ENCODE measurements around the gene CAPN2. TPM values are rescaled to one million over a fixed set of nuclear protein-coding genes. Genes with fewer than 3 reads are reported as not detected.
"Not testable (repeated sequence)": the region's sequence is repeated elsewhere in the genome, so short reads cannot be mapped to it uniquely, and the experiment has no call there.

The CAPN2 gene
- total RNA-seq, 1 experiment from 2014 or later, result 47.9 TPM

- DNase-seq (ENCODE audit: low spot score), result no peak
Measured at GRCh38 chr1:223785808-223786207, 73.5 kb downstream of the CAPN2 start.

- no peak for DNase-seq (ENCODE audit: low spot score)
Measured at GRCh38 chr1:223788746-223789415, 76.5 kb downstream of the CAPN2 start.

- no peak for DNase-seq (ENCODE audit: low spot score)
Measured at GRCh38 chr1:223792046-223792445, 79.7 kb downstream of the CAPN2 start.

GRCh38 chr1:223793716-223794115, 81.4 kb downstream of the CAPN2 start:
- DNase-seq (ENCODE audit: low spot score), result no peak

- no peak for DNase-seq (ENCODE audit: low spot score)
Measured at GRCh38 chr1:223794136-223794880, 82.0 kb downstream of the CAPN2 start.

GRCh38 chr1:223796210-223796609, 83.9 kb downstream of the CAPN2 start:
- DNase-seq (ENCODE audit: low spot score), result no peak

GRCh38 chr1:223802032-223802431, 89.7 kb downstream of the CAPN2 start:
- DNase-seq (ENCODE audit: low spot score), result no peak

GRCh38 chr1:223802602-223803001, 90.3 kb downstream of the CAPN2 start:
- no peak for DNase-seq (ENCODE audit: low spot score)

- no peak for DNase-seq (ENCODE audit: low spot score)
Measured at GRCh38 chr1:223803211-223803610, 90.9 kb downstream of the CAPN2 start.

- not testable (repeated sequence) for DNase-seq (ENCODE audit: low spot score)
Measured at GRCh38 chr1:223809905-223810304, 97.6 kb downstream of the CAPN2 start.

GRCh38 chr1:223810586-223810985, 98.2 kb downstream of the CAPN2 start:
- DNase-seq (ENCODE audit: low spot score), result no peak

GRCh38 chr1:223811634-223812101, 99.3 kb downstream of the CAPN2 start:
- DNase-seq (ENCODE audit: low spot score), result peak; percentile 11

GRCh38 chr1:223813645-223814044, 101.3 kb downstream of the CAPN2 start:
- no peak for DNase-seq (ENCODE audit: low spot score)

GRCh38 chr1:223815020-223815853, 102.9 kb downstream of the CAPN2 start:
- DNase-seq (ENCODE audit: low spot score), result no peak

- DNase-seq (ENCODE audit: low spot score), result no peak
Measured at GRCh38 chr1:223815865-223816264, 103.5 kb downstream of the CAPN2 start.

- DNase-seq (ENCODE audit: low spot score), result not testable (repeated sequence)
Measured at GRCh38 chr1:223817265-223817664, 104.9 kb downstream of the CAPN2 start.

- DNase-seq (ENCODE audit: low spot score), result peak; percentile 59
Measured at GRCh38 chr1:223819730-223820514, 107.6 kb downstream of the CAPN2 start.

GRCh38 chr1:223820515-223820858, 108.1 kb downstream of the CAPN2 start:
- no peak for DNase-seq (ENCODE audit: low spot score)

GRCh38 chr1:223820971-223821370, 108.6 kb downstream of the CAPN2 start:
- DNase-seq (ENCODE audit: low spot score), result no peak

- no peak for DNase-seq (ENCODE audit: low spot score)
Measured at GRCh38 chr1:223824287-223824686, 111.9 kb downstream of the CAPN2 start.

GRCh38 chr1:223824712-223825111, 112.4 kb downstream of the CAPN2 start:
- no peak for DNase-seq (ENCODE audit: low spot score)
